ENCODE results near the gene PLP2.

The PLP2 gene

DNA sequence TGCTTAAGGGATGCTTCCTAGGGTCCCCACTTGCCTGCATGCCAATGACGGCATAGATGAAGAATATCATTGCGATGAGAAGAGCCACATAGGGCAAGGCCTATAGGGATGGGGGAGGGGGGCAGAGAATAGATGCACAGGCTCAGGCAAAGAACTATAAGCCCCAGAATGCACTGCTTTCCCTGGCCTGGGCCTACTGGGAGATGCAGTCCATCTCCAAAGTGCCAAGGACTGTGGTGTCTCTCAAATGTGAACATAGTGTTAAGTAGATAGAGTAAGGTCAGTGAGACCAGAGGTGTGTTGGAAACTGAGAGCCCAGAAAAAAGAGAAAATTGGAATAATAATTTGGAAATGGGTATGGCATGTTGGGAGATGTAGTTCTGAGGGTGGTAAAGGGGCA, 40.5 kb downstream of the PLP2 start:
- DNase-seq: no peak

DNA sequence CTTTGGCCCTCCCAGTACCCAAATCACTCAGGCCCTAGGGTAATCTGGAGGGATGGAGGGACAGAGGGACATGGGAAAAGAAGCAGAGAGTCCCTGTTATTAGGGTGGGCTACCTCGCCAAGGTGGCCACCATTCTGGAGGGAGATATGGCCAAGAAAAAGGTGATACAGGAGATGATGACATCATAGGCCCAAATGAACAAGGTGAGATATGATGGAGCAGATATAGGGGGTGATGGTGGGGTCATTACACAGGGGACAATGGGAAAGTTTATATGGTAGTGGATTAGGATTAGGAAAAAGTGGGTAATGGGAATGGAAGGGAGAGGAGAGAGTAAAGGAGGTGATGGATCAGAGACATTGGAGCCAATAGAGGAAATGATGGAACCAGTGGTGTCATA, 41.2 kb downstream of the PLP2 start:
- no peak for DNase-seq

DNA sequence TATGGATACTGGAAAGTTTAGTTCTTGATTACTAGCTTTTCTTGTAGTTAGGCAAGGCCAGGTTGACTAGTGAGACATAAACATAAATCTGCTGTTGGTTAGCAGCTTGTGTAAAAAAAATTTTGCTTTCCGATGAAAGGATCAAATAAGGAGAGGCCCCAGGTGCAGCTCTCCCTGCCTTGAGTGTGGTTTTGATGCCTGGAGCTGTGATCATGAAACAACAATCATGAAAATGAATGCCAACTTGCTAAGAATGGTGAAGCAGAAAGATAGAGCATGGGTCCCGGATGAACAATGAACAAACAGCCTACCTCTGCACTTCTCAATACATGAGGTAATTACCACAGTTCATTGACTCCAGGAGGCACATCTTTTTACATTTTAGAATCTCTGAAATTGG, 42.7 kb downstream of the PLP2 start:
- DNase-seq: no peak

DNA sequence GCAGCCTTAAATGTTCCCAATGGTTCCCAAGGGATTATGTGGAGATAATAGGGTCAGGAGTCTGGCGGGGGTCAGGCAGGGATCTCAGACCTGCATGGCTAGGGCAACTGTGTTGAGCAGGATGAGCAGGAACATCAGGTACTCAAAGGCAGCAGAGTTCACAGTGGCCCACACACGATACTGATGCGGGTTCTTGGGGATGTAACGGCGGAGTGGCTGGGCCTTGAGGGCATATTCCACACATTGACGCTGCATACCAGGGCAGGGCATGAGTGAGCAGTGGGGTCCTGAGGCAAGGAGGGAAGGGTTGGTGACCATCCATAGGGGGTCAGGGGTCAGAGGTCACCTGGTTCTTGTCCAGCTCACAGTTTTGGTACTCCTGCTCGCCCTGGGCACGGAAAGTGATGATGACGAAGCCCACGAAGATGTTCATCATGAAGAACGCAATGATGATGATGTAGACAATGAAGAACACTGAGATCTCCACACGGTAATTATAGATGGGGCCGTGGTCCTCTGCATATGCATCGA, 43.4 kb downstream of the PLP2 start:
- no peak for DNase-seq

DNA sequence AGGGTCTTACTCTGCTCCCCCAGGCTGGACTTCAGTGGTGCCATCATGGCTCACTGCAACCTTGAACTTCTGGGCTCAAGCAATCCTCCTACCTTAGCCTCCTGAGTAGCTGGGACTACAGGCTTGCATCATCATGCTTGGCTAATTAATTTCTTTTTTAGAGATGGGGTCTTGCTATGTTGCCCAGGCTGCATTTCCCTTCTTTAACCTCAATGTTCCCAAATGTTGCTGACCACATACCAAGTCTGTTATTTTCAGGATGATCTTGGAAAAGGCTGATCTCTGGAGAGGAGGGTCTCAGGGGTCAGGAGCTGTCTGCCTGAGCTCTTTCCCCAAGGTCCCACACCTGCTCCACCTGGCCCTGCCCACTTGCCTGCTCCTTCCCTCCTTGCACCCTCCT, 48.4 kb downstream of the PLP2 start:
- no peak for DNase-seq

DNA sequence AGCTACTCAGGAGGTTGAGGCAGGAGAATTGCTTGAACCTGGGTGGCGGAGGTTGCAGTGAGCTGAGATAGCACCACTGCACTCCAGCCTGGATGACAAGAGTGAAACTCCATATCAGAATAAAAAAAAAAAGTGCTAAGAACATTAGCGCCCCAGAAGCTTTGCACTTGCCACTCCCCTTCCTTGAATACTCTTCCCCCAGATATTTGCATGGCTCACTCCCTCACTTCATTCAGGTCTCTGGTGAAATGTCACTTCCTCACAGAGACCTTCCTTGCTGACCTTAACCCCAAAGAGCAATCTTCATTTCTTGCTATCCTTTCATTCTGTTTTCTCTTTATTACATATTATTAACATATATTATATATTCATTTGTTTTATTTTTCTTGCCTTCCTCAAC, 50.2 kb downstream of the PLP2 start:
- no peak for DNase-seq
